Neutrophil (primary cell): Measurements from ENCODE around the gene TCHHL1.

Source experiments
- H3K27ac ChIP-seq: fragments of 200-600 bp; sonication (generic); 2 replicates; pipeline ENCODE4 v1.5.1; 2016; ENCODE audit warnings: mild to moderate bottlenecking, moderate library complexity
- H3K27me3 ChIP-seq: fragments of 200-600 bp; sonication (generic); 2 replicates; pipeline ENCODE4 v1.6.0; 2016; ENCODE audit warnings: mild to moderate bottlenecking
- H3K36me3 ChIP-seq: fragments of 200-600 bp; sonication (generic); 2 replicates; pipeline ENCODE4 v1.5.1; 2017
- H3K4me1 ChIP-seq, 2 experiments: fragments of 200-600 bp in 1 of 2; sonication (generic) in 1 of 2; 1 replicate in 1 of 2; 2 replicates in 1 of 2; pipeline versions ENCODE4 v1.5.1 to v1.6.1; 2013 to 2016; ENCODE audit warnings: low read depth in 1 of 2, low read length in 1 of 2, mild to moderate bottlenecking in 1 of 2, moderate library complexity in 1 of 2; ENCODE audit not compliant: control insufficient read depth in 1 of 2, insufficient read depth in 1 of 2
- H3K4me3 ChIP-seq, 2 experiments: fragments of 200-600 bp in 1 of 2; sonication (generic) in 1 of 2; 1 replicate in 1 of 2; 2 replicates in 1 of 2; pipeline ENCODE4 v1.5.1; 2013 to 2016; ENCODE audit warnings: low read depth in 1 of 2, low read length in 1 of 2, mild to moderate bottlenecking in 1 of 2, moderate library complexity in 1 of 2
- H3K9me3 ChIP-seq: fragments of 200-600 bp; sonication (generic); 2 replicates; pipeline ENCODE4 v1.5.1; 2016
- CTCF ChIP-seq: fragments of 200-600 bp; sonication (generic); IDR thresholded peaks from 2 replicates; pipeline ENCODE4 v1.5.1; 2016; ENCODE audit warnings: antibody characterized with exemption

TCHHL1 gene

GRCh38 chr1:152107984-152108881 lies 19.4 kb upstream of the TCHHL1 start:
- H3K4me3 ChIP-seq, result peak overlapping the region in 1 of 2 experiments; percentile 3
- H3K36me3 ChIP-seq, result no peaks in the 10 kb centered on the region
- H3K4me1 ChIP-seq, result peaks cover 45 to 49% of the 10 kb centered on the region in 2 experiments
- no peaks in the 10 kb centered on the region for H3K9me3 ChIP-seq
- TF ChIP-seq CTCF, result no peak
- H3K27me3 ChIP-seq, result peaks cover 100% of the 10 kb centered on the region
- H3K27ac ChIP-seq, result no peak overlapping the region

- peaks cover 39 to 47% of the 10 kb centered on the region in 2 experiments for H3K4me1 ChIP-seq
- H3K27me3 ChIP-seq, result peaks cover 100% of the 10 kb centered on the region
- no peaks in the 10 kb centered on the region for H3K9me3 ChIP-seq
Observed at GRCh38 chr1:152107031-152107983, 18.4 kb upstream of the TCHHL1 start.

GRCh38 chr1:152104854-152105253 lies 16.0 kb upstream of the TCHHL1 start:
- Histone ChIP-seq H3K4me1 (peaks cover 21 to 25% of the 10 kb centered on the region in 2 experiments), H3K4me3 (no peak overlapping the region), H3K36me3 (no peaks in the 10 kb centered on the region), H3K9me3 (no peaks in the 10 kb centered on the region), H3K27me3 (peaks cover 100% of the 10 kb centered on the region), H3K27ac (no peak overlapping the region)
- no peak for TF ChIP-seq CTCF

More at GRCh38 chr1:152107031-152107983, 18.4 kb upstream of the TCHHL1 start:
- Histone ChIP-seq H3K27ac (no peak overlapping the region), H3K4me3 (no peak overlapping the region), H3K36me3 (no peaks in the 10 kb centered on the region)
- no peak for TF ChIP-seq CTCF

- Histone ChIP-seq H3K4me1 (no peaks in the 10 kb centered on the region), H3K27ac (no peak overlapping the region), H3K27me3 (peaks cover 82% of the 10 kb centered on the region), H3K9me3 (no peaks in the 10 kb centered on the region), H3K4me3 (no peak overlapping the region), H3K36me3 (no peaks in the 10 kb centered on the region)
- TF ChIP-seq CTCF, result no peak
Observed at GRCh38 chr1:152096931-152097330, 8.1 kb upstream of the TCHHL1 start.

GRCh38 chr1:152086760-152087159 lies 2.1 kb downstream of the TCHHL1 start:
- TF ChIP-seq CTCF, result no peak
- no peak overlapping the region for H3K27ac ChIP-seq
- H3K27me3 ChIP-seq, result peaks cover 23% of the 10 kb centered on the region
- H3K9me3 ChIP-seq, result no peaks in the 10 kb centered on the region
- H3K4me1 ChIP-seq, result no peaks in the 10 kb centered on the region
- H3K36me3 ChIP-seq, result no peaks in the 10 kb centered on the region
- no peak overlapping the region for H3K4me3 ChIP-seq
